Testis (tissue), 5 donors: ENCODE results near the gene PTCH1. TPM values are rescaled to one million over a fixed set of nuclear protein-coding genes. Genes with fewer than 3 reads are reported as not detected.

Experiments
- DNase-seq: peaks from one replicate; pipeline ENCODE4 v3.0.0-alpha.2; 2019
- H3K27ac ChIP-seq, 2 donors: fragments of 200-600 bp; sonication (generic); one replicate each; pipeline ENCODE4 v1.5.1; 2019
- H3K27me3 ChIP-seq: fragments of 200-600 bp; sonication (generic); one replicate; pipeline ENCODE4 v1.5.1; 2019
- H3K36me3 ChIP-seq: fragments of 200-600 bp; sonication (generic); one replicate; pipeline ENCODE4 v1.5.1; 2017; ENCODE audit warnings: low read depth; ENCODE audit errors: missing control alignments
- H3K4me1 ChIP-seq: fragments of 200-600 bp; sonication (generic); one replicate; pipeline ENCODE4 v1.5.1; 2019
- H3K4me3 ChIP-seq, 2 donors: fragments of 200-600 bp; sonication (generic); one replicate each; pipeline ENCODE4 v1.5.1; 2017 to 2019
- H3K9me3 ChIP-seq: fragments of 200-600 bp; sonication (generic); one replicate; pipeline ENCODE4 v1.5.1; 2017
- CTCF ChIP-seq, 3 experiments: fragments of 450-650 bp in 2 of 3; fragments of 200-600 bp in 1 of 3; sonication (generic) in 1 of 3; IDR thresholded peaks; one replicate each; pipeline ENCODE4 v1.5.1; 2016 to 2019; ENCODE audit warnings: antibody characterized with exemption in 3 of 3, mild to moderate bottlenecking in 2 of 3, moderate library complexity in 1 of 3
- POLR2A ChIP-seq: fragments of 450-650 bp; IDR thresholded peaks from one replicate; pipeline ENCODE4 v1.6.1; 2017; ENCODE audit warnings: antibody characterized with exemption, mild to moderate bottlenecking, moderate library complexity
- WGBS, 2 donors: methylation state at CpG; one replicate each; pipeline ENCODE4 v1.1.5; 2018; 5-methylcytosine and 5-hydroxymethylcytosine counted together
- intact Hi-C: fragments of 100-400 bp; cut with DNase I; formaldehyde crosslinking; loops from one replicate; pipeline ENCODE4 v1.15.1; 2023; ENCODE audit warnings: low total_unique reads
- long read RNA-seq, 2 donors: transcript quantifications; one replicate each; lab custom pipeline, GENCODE V29; 2026
- polyA plus RNA-seq: library from polyadenylated mRNA; stranded (reverse); fragments of 350-450 nt; fragmentation: Illumina TruSeq; extraction: RNeasy Lipid Tissue Mini Kit (QIAGEN cat#74804); gene quantifications from one replicate; pipeline ENCODE4 v1.2.3, GENCODE V29; 2014; ENCODE audit warnings: low read depth, low replicate concordance; ENCODE audit not compliant: insufficient read depth
- total RNA-seq, 2 donors: library from RNA; depleted of rRNA; stranded (reverse); fragments of >200 nt; gene quantifications; one replicate each; pipeline ENCODE4 v1.2.3, GENCODE V29; 2016

PTCH1 gene
- total RNA-seq (100 to 1,000 TPM in 1 of 2 donors, 10 to 100 TPM in 1; 93.5 to 127 TPM), polyA plus RNA-seq (51.1 TPM)
- long read RNA-seq, donor 1, full-length matches to known transcripts, result 3 of 21 reads
- long read RNA-seq, donor 1, partial matches to known transcripts, result 18 of 21 reads
- long read RNA-seq, donor 1, other reads (novel, unspliced or antisense), result 0 of 21 reads
- long read RNA-seq, donor 2, partial matches to known transcripts, result 8 of 11 reads
- long read RNA-seq, donor 2, other reads (novel, unspliced or antisense), result 0 of 11 reads

GRCh38 chr9:95516734-95517558 lies at the start of gene PTCH1:
PTCH1 (minus strand) TSS chr9:95516971.
- no peaks in the 10 kb centered on the region for H3K36me3 ChIP-seq
- peak within 1 kb of the TSS; percentile 84 to 86 for H3K27ac ChIP-seq
- peaks cover 6% of the 10 kb centered on the region for H3K4me1 ChIP-seq
- H3K4me3 ChIP-seq, result peak within 1 kb of the TSS; percentile 69 to 86
- 3% methylated on average over 51 to 64 of the region's 64 CpGs for WGBS, 2 donors
- peak; percentile 85 for DNase-seq
- no peaks in the 10 kb centered on the region for H3K9me3 ChIP-seq
- intact Hi-C loops, result loop anchor here (10.0 kb wide), 1 partner anchor 358 kb away; the partner anchor contains the start of gene ERCC6L2
- no peaks in the 10 kb centered on the region for H3K27me3 ChIP-seq
- TF ChIP-seq POLR2A (no peak), CTCF (IDR thresholded peaks at IDR 0.05) (no peak)

GRCh38 chr9:95565982-95566381 lies 49.2 kb upstream of the PTCH1 start:
- TF ChIP-seq CTCF (IDR thresholded peaks at IDR 0.05) (no peak), POLR2A (no peak)
- Histone ChIP-seq H3K4me3 (no peak overlapping the region), H3K27ac (no peak overlapping the region), H3K9me3 (no peaks in the 10 kb centered on the region), H3K27me3 (no peaks in the 10 kb centered on the region), H3K4me1 (no peaks in the 10 kb centered on the region), H3K36me3 (no peaks in the 10 kb centered on the region)
- DNase-seq, result no peak
- intact Hi-C loops, result no loop called here
- 95 to 100% methylated on average over 3 to 5 of the region's 5 CpGs for WGBS, 2 donors

- 89% methylated on average over 12 of the region's 12 CpGs for WGBS, 2 donors
- no peaks in the 10 kb centered on the region for H3K27me3 ChIP-seq
- no peak overlapping the region for H3K4me3 ChIP-seq
- no peak for DNase-seq
- no peak for TF ChIP-seq POLR2A
- TF ChIP-seq CTCF (IDR thresholded peaks at IDR 0.05), result no peak
- no peaks in the 10 kb centered on the region for H3K9me3 ChIP-seq
- intact Hi-C loops, result no loop called here
- no peaks in the 10 kb centered on the region for H3K4me1 ChIP-seq
- H3K36me3 ChIP-seq, result no peaks in the 10 kb centered on the region
- no peak overlapping the region for H3K27ac ChIP-seq
These were observed 45.1 kb upstream of the PTCH1 start for GRCh38 chr9:95561913-95562312.

- Histone ChIP-seq H3K4me3 (no peak overlapping the region), H3K4me1 (no peaks in the 10 kb centered on the region), H3K27ac (no peak overlapping the region), H3K36me3 (no peaks in the 10 kb centered on the region), H3K9me3 (no peaks in the 10 kb centered on the region), H3K27me3 (no peaks in the 10 kb centered on the region)
- TF ChIP-seq POLR2A (no peak), CTCF (IDR thresholded peaks at IDR 0.05) (no peak)
- 94 to 95% methylated on average over 11 of the region's 11 CpGs for WGBS, 2 donors
- no peak for DNase-seq
- intact Hi-C loops, result no loop called here
These were observed 40.4 kb upstream of the PTCH1 start for GRCh38 chr9:95557142-95557541.
